Vagina (tissue), 2 donors: ENCODE data around the gene LRIF1.

Source experiments
- POLR2AphosphoS5 ChIP-seq, 2 donors: sonication (generic); formaldehyde crosslinking; IDR thresholded peaks; one replicate each; pipeline ENCODE4 v1.9.0; 2017; ENCODE audit warnings: antibody characterized with exemption in 2 of 2, mild to moderate bottlenecking in 2 of 2, low read depth in 1 of 2; ENCODE audit not compliant: insufficient read depth in 1 of 2
- TF ChIP-seq, protein P1 (sequence below), 3 experiments: fragments of 450-650 bp in 2 of 3; fragments of 200-600 bp in 1 of 3; sonication (generic) in 1 of 3; IDR thresholded peaks; one replicate each; pipeline ENCODE4 v1.5.1; 2017 to 2019; ENCODE audit warnings: antibody characterized with exemption in 3 of 3, mild to moderate bottlenecking in 2 of 3, moderate library complexity in 2 of 3

- TF ChIP-seq, protein P1, sequence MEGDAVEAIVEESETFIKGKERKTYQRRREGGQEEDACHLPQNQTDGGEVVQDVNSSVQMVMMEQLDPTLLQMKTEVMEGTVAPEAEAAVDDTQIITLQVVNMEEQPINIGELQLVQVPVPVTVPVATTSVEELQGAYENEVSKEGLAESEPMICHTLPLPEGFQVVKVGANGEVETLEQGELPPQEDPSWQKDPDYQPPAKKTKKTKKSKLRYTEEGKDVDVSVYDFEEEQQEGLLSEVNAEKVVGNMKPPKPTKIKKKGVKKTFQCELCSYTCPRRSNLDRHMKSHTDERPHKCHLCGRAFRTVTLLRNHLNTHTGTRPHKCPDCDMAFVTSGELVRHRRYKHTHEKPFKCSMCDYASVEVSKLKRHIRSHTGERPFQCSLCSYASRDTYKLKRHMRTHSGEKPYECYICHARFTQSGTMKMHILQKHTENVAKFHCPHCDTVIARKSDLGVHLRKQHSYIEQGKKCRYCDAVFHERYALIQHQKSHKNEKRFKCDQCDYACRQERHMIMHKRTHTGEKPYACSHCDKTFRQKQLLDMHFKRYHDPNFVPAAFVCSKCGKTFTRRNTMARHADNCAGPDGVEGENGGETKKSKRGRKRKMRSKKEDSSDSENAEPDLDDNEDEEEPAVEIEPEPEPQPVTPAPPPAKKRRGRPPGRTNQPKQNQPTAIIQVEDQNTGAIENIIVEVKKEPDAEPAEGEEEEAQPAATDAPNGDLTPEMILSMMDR (IDR thresholded peaks at IDR 0.05) = no peak
- TF ChIP-seq POLR2AphosphoS5 (IDR thresholded peaks at IDR 0.05; ENCODE audit: insufficient read depth in 1 of 2, low read depth in 1 of 2) = no peak
Observed at GRCh38 chr1:110953031-110953430, 10.7 kb downstream of the LRIF1 start.
